Measurements from ENCODE around the gene PARP8. TPM values are rescaled to one million over a fixed set of nuclear protein-coding genes. Genes with fewer than 3 reads are reported as not detected.
A peak's percentile ranks its signal among the peaks of the same experiment; 100 is the strongest.
"Not testable (repeated sequence)": the region's sequence is repeated elsewhere in the genome, so short reads cannot be mapped to it uniquely, and the experiment has no call there.

Gene PARP8, protein sequence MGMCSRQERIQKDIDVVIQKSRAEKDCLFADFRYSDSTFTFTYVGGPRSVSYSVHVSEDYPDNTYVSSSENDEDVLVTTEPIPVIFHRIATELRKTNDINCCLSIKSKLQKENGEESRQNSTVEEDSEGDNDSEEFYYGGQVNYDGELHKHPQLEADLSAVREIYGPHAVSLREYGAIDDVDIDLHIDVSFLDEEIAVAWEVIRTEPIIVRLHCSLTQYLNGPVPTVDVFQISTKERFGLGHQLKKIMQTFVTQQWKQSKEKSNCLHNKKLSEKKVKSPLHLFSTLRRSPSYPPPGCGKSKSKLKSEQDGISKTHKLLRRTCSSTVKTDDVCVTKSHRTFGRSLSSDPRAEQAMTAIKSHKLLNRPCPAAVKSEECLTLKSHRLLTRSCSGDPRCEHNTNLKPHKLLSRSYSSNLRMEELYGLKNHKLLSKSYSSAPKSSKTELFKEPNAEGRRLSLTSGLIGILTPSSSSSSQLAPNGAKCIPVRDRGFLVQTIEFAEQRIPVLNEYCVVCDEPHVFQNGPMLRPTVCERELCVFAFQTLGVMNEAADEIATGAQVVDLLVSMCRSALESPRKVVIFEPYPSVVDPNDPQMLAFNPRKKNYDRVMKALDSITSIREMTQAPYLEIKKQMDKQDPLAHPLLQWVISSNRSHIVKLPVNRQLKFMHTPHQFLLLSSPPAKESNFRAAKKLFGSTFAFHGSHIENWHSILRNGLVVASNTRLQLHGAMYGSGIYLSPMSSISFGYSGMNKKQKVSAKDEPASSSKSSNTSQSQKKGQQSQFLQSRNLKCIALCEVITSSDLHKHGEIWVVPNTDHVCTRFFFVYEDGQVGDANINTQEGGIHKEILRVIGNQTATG
- total RNA-seq (2014; rRNA removed; shearing (Covaris generic)) = 22.9 and 39.2 TPM in 2 replicates
- total RNA-seq (2022) = 36.8 and 39.7 TPM in 2 replicates
- percentile 87 among the genes with signal in this experiment for Bru-seq, nascent RNA
- BruChase-seq, experiment 1, labeled RNA remaining after a 6-hour chase = percentile 60 among the genes with signal in this experiment
- percentile 69 among the genes with signal in this experiment for BruChase-seq, experiment 2, labeled RNA remaining after a 2-hour chase
- long read RNA-seq, full-length matches to known transcripts = 5 of 42 reads
- long read RNA-seq, partial matches to known transcripts = 17 of 42 reads
- long read RNA-seq, other reads (novel, unspliced or antisense) = 20 of 42 reads

DNA sequence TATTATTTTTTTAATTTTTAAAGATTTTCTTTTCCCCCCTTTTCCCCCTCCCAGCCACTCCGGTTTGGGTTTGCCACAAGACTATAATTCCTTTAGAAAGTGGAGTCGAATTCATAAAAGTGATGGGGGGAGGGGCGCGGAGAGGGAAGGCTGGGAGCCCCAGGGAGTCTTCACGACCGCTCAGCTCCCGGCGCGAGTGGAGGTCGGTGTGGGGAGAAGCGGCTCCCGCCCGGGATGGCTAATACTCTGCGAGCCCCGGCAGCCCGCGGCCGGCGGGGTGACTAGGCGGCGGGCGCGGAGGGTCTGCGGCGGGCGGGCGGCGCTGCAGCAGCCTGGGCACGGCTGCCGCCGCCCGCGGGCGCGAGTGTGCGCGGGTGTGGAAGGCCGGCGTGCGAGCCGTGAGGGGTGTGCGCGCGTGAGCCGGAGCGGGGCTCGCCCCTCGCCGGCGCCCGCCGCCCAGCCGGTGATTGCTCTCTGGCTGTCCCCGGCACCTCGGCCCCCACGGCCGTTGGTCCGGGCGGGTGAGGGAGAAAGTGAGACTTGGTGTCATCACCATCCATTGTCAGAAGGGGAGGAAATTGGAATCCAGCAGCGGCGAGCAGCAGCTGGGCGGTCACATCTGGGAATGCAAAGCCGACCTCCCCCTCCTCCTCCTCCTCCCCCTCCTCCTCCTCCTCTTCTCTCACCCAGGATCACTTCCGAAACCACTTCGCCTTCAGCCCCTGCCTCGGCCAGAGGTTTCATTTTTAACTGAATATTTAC lies at the start of gene PARP8:
Gene PARP8 (plus strand): TSS at position 377 of the 762 bp plus-strand sequence. CDS start 459 bp downstream, outside the sequence.
- Histone ChIP-seq H3K27ac (ENCODE audit: low read depth, low read length, poor library complexity, severe bottlenecking) (peak within 1 kb of the TSS; percentile 83), H3K9me2 (ENCODE audit: insufficient read depth, low read length) (no peaks in the 10 kb centered on the region), H2AFZ (ENCODE audit: low read length) (peak within 1 kb of the TSS; percentile 85), H3K4me3 (ENCODE audit: low read depth, low read length, poor library complexity, severe bottlenecking) (peak within 1 kb of the TSS; percentile 91), H3K79me2 (ENCODE audit: insufficient read depth, low read depth, low read length) (peaks cover 34% of the 10 kb centered on the region), H3K9me3 (ENCODE audit: low read length) (peaks cover 1% of the 10 kb centered on the region), H4K20me1 (ENCODE audit: insufficient read depth, low read length) (no peaks in the 10 kb centered on the region), H3K4me1 (ENCODE audit: insufficient read depth, low read length, poor library complexity, severe bottlenecking) (peaks cover 39% of the 10 kb centered on the region), H3K4me2 (ENCODE audit: low read length) (peak within 1 kb of the TSS; percentile 77), H3K36me3 (ENCODE audit: insufficient read depth, low read length) (no peaks in the 10 kb centered on the region)
- ChIA-PET POLR2A (interaction anchor here (0.6 to 1.2 kb wide), 4 partner anchors 52 to 221 kb away, joined by 3 to 4 read pairs (median 4); no protein-coding TSS in a partner anchor), CTCF (ENCODE audit: unreplicated experiment) (no interaction called here)
- no TSS peak for BruUV-seq (replicated peaks)
- peak; percentile 63 for DNase-seq (ENCODE audit: low spot score)
- TF ChIP-seq EZH2phosphoT487 (IDR thresholded peaks at IDR 0.05; ENCODE audit: borderline replicate concordance, low read depth, low read length) = no peak
- TF ChIP-seq, protein P1, sequence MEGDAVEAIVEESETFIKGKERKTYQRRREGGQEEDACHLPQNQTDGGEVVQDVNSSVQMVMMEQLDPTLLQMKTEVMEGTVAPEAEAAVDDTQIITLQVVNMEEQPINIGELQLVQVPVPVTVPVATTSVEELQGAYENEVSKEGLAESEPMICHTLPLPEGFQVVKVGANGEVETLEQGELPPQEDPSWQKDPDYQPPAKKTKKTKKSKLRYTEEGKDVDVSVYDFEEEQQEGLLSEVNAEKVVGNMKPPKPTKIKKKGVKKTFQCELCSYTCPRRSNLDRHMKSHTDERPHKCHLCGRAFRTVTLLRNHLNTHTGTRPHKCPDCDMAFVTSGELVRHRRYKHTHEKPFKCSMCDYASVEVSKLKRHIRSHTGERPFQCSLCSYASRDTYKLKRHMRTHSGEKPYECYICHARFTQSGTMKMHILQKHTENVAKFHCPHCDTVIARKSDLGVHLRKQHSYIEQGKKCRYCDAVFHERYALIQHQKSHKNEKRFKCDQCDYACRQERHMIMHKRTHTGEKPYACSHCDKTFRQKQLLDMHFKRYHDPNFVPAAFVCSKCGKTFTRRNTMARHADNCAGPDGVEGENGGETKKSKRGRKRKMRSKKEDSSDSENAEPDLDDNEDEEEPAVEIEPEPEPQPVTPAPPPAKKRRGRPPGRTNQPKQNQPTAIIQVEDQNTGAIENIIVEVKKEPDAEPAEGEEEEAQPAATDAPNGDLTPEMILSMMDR (conservative IDR thresholded peaks at IDR 0.05; ENCODE audit: low read length) = no peak
- intact Hi-C loops (cut with micrococcal nuclease; ENCODE audit: unreplicated experiment) = loop anchor here (2.0 to 5.0 kb wide), 5 partner anchors 46 to 186 kb away; no protein-coding TSS in a partner anchor

DNA sequence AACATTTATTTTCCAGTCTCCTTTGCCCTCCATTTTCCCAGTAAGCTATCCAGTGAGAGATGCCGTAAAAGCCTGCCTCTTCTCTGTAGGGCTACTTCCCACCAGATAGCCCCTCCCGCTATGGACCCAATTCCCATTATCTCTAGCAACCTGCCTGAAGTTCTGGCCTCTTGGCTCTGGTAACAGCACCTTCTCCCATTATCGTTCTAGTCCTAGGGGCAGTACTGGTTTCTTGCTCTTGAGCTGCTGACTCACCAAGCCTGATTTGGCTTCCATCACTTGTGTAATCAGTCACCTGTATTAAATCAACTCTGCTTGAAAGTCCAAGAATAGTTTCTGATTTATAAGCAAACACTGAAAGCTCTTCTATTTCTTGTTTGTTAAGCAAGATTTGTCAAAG lies 42.8 kb upstream of the PARP8 start:
- CTCF ChIA-PET (ENCODE audit: unreplicated experiment) = no interaction called here
- H3K9me2 ChIP-seq (ENCODE audit: insufficient read depth, low read length) = no peaks in the 10 kb centered on the region
- no peaks in the 10 kb centered on the region for H4K20me1 ChIP-seq (ENCODE audit: insufficient read depth, low read length)
- TF ChIP-seq EZH2phosphoT487 (IDR thresholded peaks at IDR 0.05; ENCODE audit: borderline replicate concordance, low read depth, low read length) = no peak
- TF ChIP-seq, protein P1 (conservative IDR thresholded peaks at IDR 0.05; ENCODE audit: low read length) = no peak
- POLR2A ChIA-PET = interaction anchor here (1.4 kb wide), 1 partner anchor 10 kb away, joined by 4 read pairs; no protein-coding TSS in a partner anchor
- no peak overlapping the region for H3K27ac ChIP-seq (ENCODE audit: low read depth, low read length, poor library complexity, severe bottlenecking)
- no peak overlapping the region for H2AFZ ChIP-seq (ENCODE audit: low read length)
- DNase-seq (ENCODE audit: low spot score) = no peak
- no peaks in the 10 kb centered on the region for H3K79me2 ChIP-seq (ENCODE audit: insufficient read depth, low read depth, low read length)
- no peak overlapping the region for H3K4me2 ChIP-seq (ENCODE audit: low read length)
- no peak overlapping the region for H3K4me3 ChIP-seq (ENCODE audit: low read depth, low read length, poor library complexity, severe bottlenecking)
- BruUV-seq (replicated peaks) = no TSS peak
- no peaks in the 10 kb centered on the region for H3K4me1 ChIP-seq (ENCODE audit: insufficient read depth, low read length, poor library complexity, severe bottlenecking)
- no peaks in the 10 kb centered on the region for H3K9me3 ChIP-seq (ENCODE audit: low read length)
- H3K36me3 ChIP-seq (ENCODE audit: insufficient read depth, low read length) = no peaks in the 10 kb centered on the region
- intact Hi-C loops (cut with micrococcal nuclease; ENCODE audit: unreplicated experiment) = no loop called here

DNA sequence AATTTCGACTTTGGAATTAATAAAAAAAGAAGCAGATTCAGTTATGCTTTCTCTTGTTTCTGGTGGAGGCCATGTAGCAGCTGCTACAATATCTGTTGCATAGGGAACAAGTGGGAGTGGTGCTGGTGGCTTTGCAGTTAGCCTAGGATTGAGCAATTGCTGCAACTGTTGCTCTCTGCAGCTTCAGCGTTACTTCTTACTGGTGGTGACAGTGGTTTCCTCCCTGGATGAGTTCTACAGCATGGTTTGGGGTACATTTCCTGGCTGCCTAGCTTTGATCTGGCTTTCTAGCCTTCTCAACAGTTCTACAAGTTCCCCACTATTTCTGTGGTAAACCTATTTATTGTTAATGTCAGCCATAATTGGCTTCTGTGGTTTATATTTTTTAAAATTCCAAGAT lies 31.6 kb upstream of the PARP8 start:
- H3K4me2 ChIP-seq (ENCODE audit: low read length); H4K20me1 ChIP-seq (ENCODE audit: insufficient read depth, low read length); H3K4me1 ChIP-seq (ENCODE audit: insufficient read depth, low read length, poor library complexity, severe bottlenecking); BruUV-seq (replicated peaks); CTCF ChIA-PET (ENCODE audit: unreplicated experiment); H3K9me2 ChIP-seq (ENCODE audit: insufficient read depth, low read length); H2AFZ ChIP-seq (ENCODE audit: low read length); H3K9me3 ChIP-seq (ENCODE audit: low read length); H3K36me3 ChIP-seq (ENCODE audit: insufficient read depth, low read length); intact Hi-C loops (cut with micrococcal nuclease; ENCODE audit: unreplicated experiment); H3K4me3 ChIP-seq (ENCODE audit: low read depth, low read length, poor library complexity, severe bottlenecking); H3K79me2 ChIP-seq (ENCODE audit: insufficient read depth, low read depth, low read length); H3K27ac ChIP-seq (ENCODE audit: low read depth, low read length, poor library complexity, severe bottlenecking); DNase-seq (ENCODE audit: low spot score): not testable (repeated sequence)
- POLR2A ChIA-PET = interaction anchor here (1.5 kb wide), 1 partner anchor 11 kb away, joined by 4 read pairs; no protein-coding TSS in a partner anchor

DNA sequence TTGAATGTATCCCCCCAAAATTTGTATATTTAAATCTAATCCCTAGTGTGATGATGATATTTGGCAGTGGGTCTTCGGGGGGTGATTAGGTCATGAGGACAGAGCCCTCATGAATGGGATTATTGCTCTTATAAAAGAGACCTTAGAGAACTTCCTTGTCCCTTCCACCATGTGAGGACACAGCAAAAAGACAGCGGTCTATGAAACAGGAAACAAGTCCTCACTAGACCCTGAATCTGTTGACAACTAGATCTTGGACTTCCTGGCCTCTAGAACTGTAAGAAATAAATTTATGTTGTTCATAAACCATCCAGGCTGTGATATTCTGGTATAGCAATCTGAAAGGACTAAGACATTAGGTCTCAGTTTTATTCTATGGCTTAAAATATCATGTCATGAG lies 28.9 kb upstream of the PARP8 start:
- BruUV-seq (replicated peaks); POLR2A ChIA-PET: not testable (repeated sequence)

More for the DNA sequence above, 28.9 kb upstream of the PARP8 start:
- H2AFZ ChIP-seq (ENCODE audit: low read length); H3K9me3 ChIP-seq (ENCODE audit: low read length); CTCF ChIA-PET (ENCODE audit: unreplicated experiment); intact Hi-C loops (cut with micrococcal nuclease; ENCODE audit: unreplicated experiment); H3K4me1 ChIP-seq (ENCODE audit: insufficient read depth, low read length, poor library complexity, severe bottlenecking); H3K4me3 ChIP-seq (ENCODE audit: low read depth, low read length, poor library complexity, severe bottlenecking); DNase-seq (ENCODE audit: low spot score); H4K20me1 ChIP-seq (ENCODE audit: insufficient read depth, low read length); H3K4me2 ChIP-seq (ENCODE audit: low read length); H3K79me2 ChIP-seq (ENCODE audit: insufficient read depth, low read depth, low read length); H3K27ac ChIP-seq (ENCODE audit: low read depth, low read length, poor library complexity, severe bottlenecking); H3K36me3 ChIP-seq (ENCODE audit: insufficient read depth, low read length); H3K9me2 ChIP-seq (ENCODE audit: insufficient read depth, low read length): not testable (repeated sequence)

Data from OCI-LY7 (cell line).